PC-9 (cell line): ENCODE data around the gene AGAP2. TPM values are rescaled to one million over a fixed set of nuclear protein-coding genes. Genes with fewer than 3 reads are reported as not detected.
A peak's percentile ranks its signal among the peaks of the same experiment; 100 is the strongest.

Experiments used
- BruUV-seq: library from RNA; stranded (reverse); fragments of 400-500 nt; replicated peaks from 2 replicates; lab custom pipeline; 2021; lab: Mats Ljungman, UMichigan
- CTCF ChIA-PET: fragments of 300-600 bp; sonication (Branson Sonifier 250); formaldehyde crosslinking; loops from one replicate; lab custom pipeline; 2022; ENCODE audit warnings: antibody characterized with exemption; lab: Charles Lee
- POLR2A ChIA-PET: fragments of 300-600 bp; sonication (Branson Sonifier 250); formaldehyde crosslinking; loops from one replicate; lab custom pipeline; 2022; ENCODE audit warnings: antibody characterized with exemption; ENCODE audit not compliant: unreplicated experiment; lab: Charles Lee
- DNase-seq, 2 experiments: peaks; one replicate each; pipeline versions ENCODE4 v3.0.0 to v3.0.0-alpha.2; 2015 to 2022; ENCODE audit warnings: mixed read lengths in 1 of 2
- H2AFZ ChIP-seq: fragments of 200-600 bp; sonication (generic); 2 replicates; pipeline ENCODE4 v1.8.1; 2017; ENCODE audit warnings: antibody characterized with exemption
- H3F3A ChIP-seq: fragments of 200-600 bp; sonication (generic); 2 replicates; pipeline ENCODE4 v1.8.1; 2017; ENCODE audit warnings: antibody characterized with exemption, mild to moderate bottlenecking, low read depth; ENCODE audit not compliant: insufficient read depth
- H3K27ac ChIP-seq: fragments of 200-600 bp; sonication (generic); 2 replicates; pipeline ENCODE4 v1.6.1; 2016; ENCODE audit warnings: mixed run types
- H3K27me3 ChIP-seq: fragments of 200-600 bp; sonication (generic); 2 replicates; pipeline ENCODE4 v1.6.1; 2016; ENCODE audit warnings: low read depth, mixed run types; ENCODE audit not compliant: insufficient read depth
- H3K36me3 ChIP-seq: fragments of 200-600 bp; sonication (generic); 2 replicates; pipeline ENCODE4 v1.6.1; 2016; ENCODE audit warnings: low read depth, mixed run types
- H3K4me1 ChIP-seq: fragments of 200-600 bp; sonication (generic); replicated peaks from 2 replicates; pipeline ENCODE4 v1.6.1; 2016; ENCODE audit warnings: mixed run types; ENCODE audit not compliant: insufficient read depth
- H3K4me2 ChIP-seq: fragments of 200-600 bp; sonication (generic); 2 replicates; pipeline ENCODE4 v1.6.1; 2017; ENCODE audit warnings: mixed run types
- H3K4me3 ChIP-seq: fragments of 200-600 bp; sonication (generic); 2 replicates; pipeline ENCODE4 v1.6.1; 2016; ENCODE audit warnings: mixed run types
- H3K79me2 ChIP-seq: fragments of 200-600 bp; sonication (generic); 2 replicates; pipeline ENCODE4 v1.6.1; 2017; ENCODE audit warnings: low read depth, mixed run types
- H3K9me2 ChIP-seq: fragments of 200-600 bp; sonication (generic); 2 replicates; pipeline ENCODE4 v1.8.1; 2017; ENCODE audit warnings: mild to moderate bottlenecking; ENCODE audit not compliant: insufficient read depth
- H3K9me3 ChIP-seq: fragments of 200-600 bp; sonication (generic); 2 replicates; pipeline ENCODE4 v1.8.1; 2016; ENCODE audit warnings: low read depth; ENCODE audit not compliant: insufficient read depth
- H4K20me1 ChIP-seq: fragments of 200-600 bp; sonication (generic); 2 replicates; pipeline ENCODE4 v1.8.1; 2017; ENCODE audit not compliant: insufficient read depth
- CTCF ChIP-seq: fragments of 200-600 bp; sonication (generic); conservative IDR thresholded peaks from 2 replicates; pipeline ENCODE4 v1.6.1; 2017; ENCODE audit warnings: mixed run types, antibody characterized with exemption, mild to moderate bottlenecking, moderate library complexity
- EZH2 ChIP-seq: fragments of 200-600 bp; sonication (generic); IDR thresholded peaks from 2 replicates; pipeline ENCODE4 v1.8.0; 2017; ENCODE audit warnings: antibody characterized with exemption, low read depth
- intact Hi-C: fragments of 100-400 bp; cut with micrococcal nuclease; formaldehyde crosslinking; loops from one replicate; pipeline ENCODE4 v1.10.0; 2022; ENCODE audit not compliant: unreplicated experiment
- total RNA-seq: library from RNA; stranded (reverse); gene quantifications from 2 replicates; pipeline ENCODE4 v1.2.3, GENCODE V29; 2021

Gene AGAP2
- total RNA-seq, 1 experiment from 2014 or later, result 0.50 TPM

DNA sequence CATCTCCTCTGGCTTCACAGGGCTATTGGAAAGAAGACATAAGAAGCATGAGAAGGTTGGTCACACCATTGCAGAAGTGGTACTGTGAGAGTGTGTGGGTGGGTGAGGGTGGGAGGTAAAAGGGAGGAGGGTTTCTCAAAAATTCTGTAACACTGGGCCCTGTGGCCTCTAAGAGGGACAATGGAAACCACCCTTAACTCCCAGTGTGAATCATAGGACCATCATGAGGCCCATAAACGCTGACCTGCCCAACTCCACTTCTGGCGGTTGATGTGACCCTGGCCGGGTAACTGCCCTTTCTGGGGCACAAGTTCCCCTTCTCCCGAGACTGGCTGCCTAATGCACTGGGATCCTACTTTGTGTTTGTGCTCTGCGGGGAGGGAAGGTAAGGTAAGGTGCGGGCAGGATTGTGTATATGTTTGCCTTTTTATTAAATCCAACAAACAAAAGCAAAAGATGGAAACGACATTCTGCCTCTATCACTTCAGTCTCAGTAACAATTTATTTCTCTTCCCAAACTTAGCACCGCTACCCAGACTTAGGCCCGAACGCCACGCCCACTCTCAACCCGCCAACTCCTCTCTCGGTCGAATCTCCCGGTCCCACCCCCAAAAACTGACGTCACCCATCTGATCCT is 32.8 kb upstream of the AGAP2 start:
- peak overlapping the region; percentile 94 for H2AFZ ChIP-seq
- no peaks in the 10 kb centered on the region for H3K36me3 ChIP-seq
- H3K79me2 ChIP-seq, result peaks cover 19% of the 10 kb centered on the region
- no peaks in the 10 kb centered on the region for H3K9me3 ChIP-seq
- H4K20me1 ChIP-seq, result no peaks in the 10 kb centered on the region; the same call in 1 of the 2 replicates
- no peaks in the 10 kb centered on the region for H3K9me2 ChIP-seq
- H3F3A ChIP-seq, result peaks cover 7% of the 10 kb centered on the region; the same call in 1 of the 2 replicates
- TSS peak; percentile 34 for BruUV-seq
- peak; percentile 80 to 87 for DNase-seq
- intact Hi-C loops, result no loop called here
- peak overlapping the region; percentile 68 for H3K4me3 ChIP-seq
- TF ChIP-seq EZH2, result no peak
- CTCF ChIA-PET, result interaction anchor here (0.9 kb wide), 1 partner anchor 15 kb away, joined by 3 read pairs; no protein-coding TSS in a partner anchor
- H3K27me3 ChIP-seq, result peaks cover 4% of the 10 kb centered on the region
- peaks cover 8% of the 10 kb centered on the region; the same call in 1 of the 2 replicates for H3K4me1 ChIP-seq
- peak overlapping the region; percentile 75 for H3K27ac ChIP-seq
- POLR2A ChIA-PET, result no interaction called here
- H3K4me2 ChIP-seq, result peak overlapping the region; percentile 84

DNA sequence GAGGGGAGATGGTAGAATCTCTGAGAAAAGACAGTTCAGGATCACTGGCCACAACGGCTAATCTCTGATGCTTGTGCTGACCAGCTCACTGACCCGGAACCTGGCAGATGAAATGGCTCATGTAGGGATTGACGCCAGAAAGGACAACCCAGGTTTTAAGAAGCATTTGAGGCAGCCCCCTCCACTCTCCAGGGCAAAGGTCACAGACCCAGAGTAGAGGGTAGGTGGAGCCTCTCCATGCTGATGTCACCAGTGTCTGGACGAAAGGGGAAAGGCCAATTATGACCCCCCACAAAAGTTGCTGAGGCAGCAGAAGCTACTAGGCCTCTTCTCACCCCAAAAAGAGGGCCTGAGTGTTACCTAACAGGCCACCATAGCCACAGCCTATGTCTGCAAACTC is 32.2 kb upstream of the AGAP2 start:
- intact Hi-C loops, result no loop called here
- ChIA-PET CTCF (no interaction called here), POLR2A (interaction anchor here (0.6 kb wide), 1 partner anchor 26 kb away, joined by 7 read pairs; the partner anchor contains the start of gene TSPAN31)
- TF ChIP-seq EZH2 (no peak), CTCF (no peak)
- Histone ChIP-seq H3K36me3 (no peaks in the 10 kb centered on the region), H3K9me2 (no peaks in the 10 kb centered on the region), H3K4me3 (peak overlapping the region; percentile 68; the same call in 1 of the 2 replicates), H3K9me3 (no peaks in the 10 kb centered on the region), H3F3A (peaks cover 7% of the 10 kb centered on the region; the same call in 1 of the 2 replicates), H3K79me2 (peaks cover 19% of the 10 kb centered on the region), H2AFZ (no peak overlapping the region), H4K20me1 (no peaks in the 10 kb centered on the region; the same call in 1 of the 2 replicates), H3K27ac (no peak overlapping the region), H3K27me3 (peaks cover 10% of the 10 kb centered on the region), H3K4me1 (peaks cover 8% of the 10 kb centered on the region; the same call in 1 of the 2 replicates), H3K4me2 (peak overlapping the region; percentile 84)
- DNase-seq, result no peak
- no TSS peak for BruUV-seq

DNA sequence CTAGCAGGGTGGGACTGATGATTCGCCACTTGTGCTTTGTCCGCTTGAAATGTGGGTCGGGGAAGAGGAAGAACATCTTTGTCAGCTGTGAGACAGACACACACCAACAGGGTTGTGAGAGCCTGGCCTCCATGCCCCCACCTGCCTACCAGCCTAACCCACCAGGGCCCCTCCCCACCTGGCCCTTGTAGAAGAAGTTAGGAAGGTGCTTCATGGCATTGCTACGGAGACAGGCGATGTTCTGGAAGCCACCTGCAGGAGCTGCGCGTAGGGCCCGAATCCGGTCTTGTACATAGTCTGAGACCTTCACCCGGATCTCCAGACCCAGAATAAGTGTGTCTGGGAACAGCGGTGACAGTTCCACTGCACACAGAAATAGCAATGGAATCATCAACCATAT is 31.1 kb upstream of the AGAP2 start:
- peaks cover 8% of the 10 kb centered on the region; the same call in 1 of the 2 replicates for H3K4me1 ChIP-seq
- ChIA-PET CTCF (no interaction called here), POLR2A (no interaction called here)
- H3K27me3 ChIP-seq, result peaks cover 21% of the 10 kb centered on the region
- no peak overlapping the region for H3K4me3 ChIP-seq
- no peak overlapping the region for H2AFZ ChIP-seq
- H4K20me1 ChIP-seq, result no peaks in the 10 kb centered on the region; the same call in 1 of the 2 replicates
- peaks cover 19% of the 10 kb centered on the region for H3K79me2 ChIP-seq
- no peaks in the 10 kb centered on the region for H3K9me3 ChIP-seq
- no peaks in the 10 kb centered on the region for H3K9me2 ChIP-seq
- no peak for DNase-seq
- no peak overlapping the region for H3K4me2 ChIP-seq
- intact Hi-C loops, result no loop called here
- TF ChIP-seq EZH2 (no peak), CTCF (no peak)
- no TSS peak for BruUV-seq
- H3F3A ChIP-seq, result peaks cover 7% of the 10 kb centered on the region; the same call in 1 of the 2 replicates
- H3K27ac ChIP-seq, result no peak overlapping the region
- H3K36me3 ChIP-seq, result no peaks in the 10 kb centered on the region
